ENCODE measurements around the gene ADARB1.

The ADARB1 gene

DNA sequence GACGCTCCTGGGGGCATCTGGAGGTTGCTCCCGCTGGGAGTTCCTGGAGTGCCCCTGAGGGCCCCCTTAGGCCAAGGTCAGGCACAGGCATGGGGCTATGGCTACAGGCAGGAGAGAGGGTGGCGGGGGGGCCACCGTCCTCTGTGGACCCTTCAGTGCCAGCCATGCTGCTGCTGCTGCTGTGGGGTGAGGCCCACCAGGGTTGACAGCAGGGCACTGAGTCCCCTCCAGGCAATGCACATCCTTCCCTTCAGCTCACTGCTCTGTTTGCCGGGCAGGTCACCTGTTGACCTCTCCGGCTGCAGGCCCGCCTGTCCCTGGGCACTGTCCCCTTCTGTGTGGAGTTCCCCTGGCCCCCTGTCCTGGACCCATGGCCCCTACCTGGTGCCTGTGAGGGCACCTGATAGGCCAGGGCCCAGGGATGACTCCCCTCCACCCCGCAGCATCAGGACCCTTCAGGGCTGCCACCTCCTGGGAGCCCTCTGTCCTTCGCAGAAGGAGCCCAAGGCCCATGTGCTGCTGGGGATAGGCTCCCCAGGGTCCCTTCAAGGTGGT is 34.1 kb upstream of the ADARB1 start:
- DNase-seq = no peak

DNA sequence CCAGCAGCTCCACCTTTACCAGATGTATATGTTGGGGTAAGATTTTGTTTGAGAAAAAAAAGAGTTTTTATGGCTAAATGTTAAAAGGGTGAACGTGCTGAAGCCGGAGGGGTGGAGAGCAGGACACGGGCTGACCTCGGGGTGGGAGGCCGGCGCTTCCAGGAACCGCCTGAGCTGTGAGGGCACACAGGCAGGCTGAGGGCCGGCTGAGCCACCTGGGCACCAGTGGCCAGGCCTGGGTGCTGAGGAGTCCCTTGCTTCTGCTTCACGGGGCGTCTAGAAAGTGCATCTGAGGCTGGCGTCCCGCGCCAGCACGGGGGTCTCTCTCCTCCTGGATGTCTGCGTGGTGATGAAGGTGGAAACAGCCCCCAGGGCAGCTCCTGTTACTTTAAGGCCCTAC is 33.6 kb upstream of the ADARB1 start:
- no peak for DNase-seq

DNA sequence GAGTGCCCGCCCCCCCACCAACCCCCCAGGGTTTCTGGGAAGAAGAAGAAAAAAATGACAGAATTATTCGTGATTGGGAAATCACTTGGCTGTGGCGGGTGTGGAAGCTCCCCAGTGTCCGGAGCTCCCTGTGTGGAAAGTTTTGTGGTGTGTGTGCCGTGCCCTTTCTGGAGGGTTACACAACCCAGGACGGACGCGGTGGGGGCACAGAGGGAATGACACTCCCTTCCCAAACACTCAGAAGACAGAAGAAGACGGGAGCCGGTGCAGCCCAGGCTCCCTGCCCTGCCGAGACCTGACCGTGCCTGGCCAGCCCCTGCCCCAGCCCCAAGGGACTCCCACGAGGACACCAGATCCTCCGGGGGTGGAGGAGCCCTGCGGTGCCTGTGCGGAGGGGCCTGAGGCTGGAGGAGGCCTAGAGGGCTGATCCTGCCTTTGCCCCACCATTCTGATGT is 33.0 kb upstream of the ADARB1 start:
- DNase-seq = peak; percentile 89

DNA sequence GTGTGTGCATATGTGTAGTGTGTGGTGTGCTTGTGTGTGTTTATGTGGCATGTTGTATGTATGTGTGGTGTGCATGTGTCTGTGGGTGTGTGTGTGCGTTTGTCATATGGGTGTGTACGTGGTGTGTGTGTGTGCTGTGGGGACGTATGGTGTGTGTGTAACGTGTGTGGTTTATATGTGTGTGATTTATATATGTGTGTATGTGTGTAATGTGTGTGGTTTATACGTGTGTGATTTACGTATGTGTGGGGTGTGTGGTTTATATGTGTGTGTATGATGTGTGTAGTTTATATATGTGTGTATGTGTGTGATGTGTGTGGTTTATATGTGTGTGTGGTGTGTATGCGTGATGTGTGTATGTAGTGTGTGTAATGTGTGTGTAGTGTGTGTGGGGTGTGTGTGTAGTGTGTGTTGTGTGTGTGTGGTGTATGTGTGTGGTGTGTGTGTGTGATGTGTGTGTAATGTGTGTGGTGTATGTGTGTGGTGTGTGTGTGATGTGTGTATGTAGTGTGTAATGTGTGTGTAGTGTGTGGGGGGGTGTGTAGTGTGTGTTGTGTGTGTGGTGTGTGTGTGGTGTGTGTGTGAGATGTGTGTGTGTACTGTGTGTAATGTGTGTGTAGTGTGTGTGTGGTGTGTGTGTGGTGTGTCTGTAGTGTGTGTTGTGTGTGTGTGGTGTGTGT is 32.3 kb upstream of the ADARB1 start:
- DNase-seq = no peak

DNA sequence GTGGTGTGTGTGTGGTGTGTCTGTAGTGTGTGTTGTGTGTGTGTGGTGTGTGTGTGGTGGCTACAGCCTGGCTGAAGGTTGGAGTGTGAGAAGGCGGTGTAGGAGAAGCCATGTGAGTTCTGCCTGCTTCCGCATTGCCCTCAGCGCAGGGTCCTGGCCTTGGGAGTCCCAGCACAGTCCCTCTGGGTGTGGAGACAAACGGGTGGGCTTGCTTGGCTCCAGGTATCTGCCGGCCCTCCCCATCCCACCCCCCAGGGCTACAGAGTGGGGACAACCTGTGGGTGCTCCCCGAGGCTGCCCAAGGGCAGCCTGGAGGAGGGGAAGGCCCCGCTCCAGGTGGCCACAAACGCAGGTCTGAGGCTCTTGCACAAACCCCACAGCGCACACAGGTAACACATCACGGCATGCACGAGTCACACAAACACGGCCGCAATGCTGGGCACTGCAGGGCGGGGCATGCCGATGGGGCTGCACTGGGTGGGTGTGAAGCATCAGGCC is 31.7 kb upstream of the ADARB1 start:
- DNase-seq = no peak

DNA sequence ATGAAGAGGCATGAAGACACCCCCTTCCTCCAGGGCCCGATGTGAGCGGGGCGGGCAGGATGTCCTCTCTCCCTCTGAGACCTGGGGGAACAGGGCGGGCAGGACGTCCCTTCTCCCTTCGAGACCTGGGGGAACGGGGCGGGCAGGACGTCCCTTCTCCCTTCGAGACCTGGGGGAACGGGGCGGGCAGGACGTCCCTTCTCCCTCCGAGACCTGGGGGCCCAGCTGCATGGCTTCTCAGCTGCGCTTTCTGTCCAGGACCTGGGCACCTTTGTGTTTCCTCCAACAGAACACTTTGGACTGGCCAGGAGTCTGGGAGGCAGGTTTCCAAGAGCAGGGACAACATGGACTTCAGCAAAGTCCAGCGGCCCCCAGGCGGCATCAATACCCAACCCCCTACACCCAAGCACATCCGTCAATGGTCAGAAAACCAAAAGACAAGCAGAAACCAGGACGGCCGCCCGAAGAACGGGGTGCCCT is 30.8 kb upstream of the ADARB1 start:
- DNase-seq = no peak

DNA sequence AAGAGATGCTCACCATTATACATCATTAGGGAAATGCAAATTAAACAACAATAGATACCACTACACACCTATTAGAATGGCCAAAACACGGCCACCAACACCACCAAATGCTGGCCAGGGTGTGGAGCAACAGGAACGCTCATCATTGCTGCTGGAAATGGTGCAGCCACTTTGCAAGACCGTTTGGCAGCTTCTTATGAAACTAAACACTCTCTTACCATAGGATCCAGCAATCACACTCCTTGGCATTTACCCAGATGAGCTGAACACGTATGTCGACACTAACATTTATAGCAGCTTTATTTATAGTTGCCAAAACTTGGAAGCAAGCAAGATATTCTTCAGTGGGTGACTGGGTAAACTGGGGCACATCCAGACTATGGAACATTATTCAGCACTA is 28.9 kb upstream of the ADARB1 start:
- no peak for DNase-seq

DNA sequence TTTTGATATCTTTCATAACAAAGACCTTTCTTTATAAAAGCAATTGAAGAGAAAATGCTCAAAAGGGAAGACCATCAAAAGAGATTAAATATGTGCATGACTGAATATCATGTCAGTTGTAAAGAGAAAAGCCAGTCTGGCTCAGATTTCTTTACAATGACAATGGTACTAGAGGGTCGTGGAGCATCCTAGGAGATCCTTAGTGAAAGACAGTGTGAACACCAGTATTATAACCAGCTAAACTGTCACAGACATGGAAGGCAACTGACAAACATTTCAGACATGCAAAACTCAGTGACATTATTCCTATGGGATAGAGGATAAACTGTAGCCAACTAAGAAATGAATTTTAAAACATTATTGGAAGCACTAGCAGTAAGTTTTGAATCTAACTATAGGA is 27.1 kb upstream of the ADARB1 start:
- no peak for DNase-seq

DNA sequence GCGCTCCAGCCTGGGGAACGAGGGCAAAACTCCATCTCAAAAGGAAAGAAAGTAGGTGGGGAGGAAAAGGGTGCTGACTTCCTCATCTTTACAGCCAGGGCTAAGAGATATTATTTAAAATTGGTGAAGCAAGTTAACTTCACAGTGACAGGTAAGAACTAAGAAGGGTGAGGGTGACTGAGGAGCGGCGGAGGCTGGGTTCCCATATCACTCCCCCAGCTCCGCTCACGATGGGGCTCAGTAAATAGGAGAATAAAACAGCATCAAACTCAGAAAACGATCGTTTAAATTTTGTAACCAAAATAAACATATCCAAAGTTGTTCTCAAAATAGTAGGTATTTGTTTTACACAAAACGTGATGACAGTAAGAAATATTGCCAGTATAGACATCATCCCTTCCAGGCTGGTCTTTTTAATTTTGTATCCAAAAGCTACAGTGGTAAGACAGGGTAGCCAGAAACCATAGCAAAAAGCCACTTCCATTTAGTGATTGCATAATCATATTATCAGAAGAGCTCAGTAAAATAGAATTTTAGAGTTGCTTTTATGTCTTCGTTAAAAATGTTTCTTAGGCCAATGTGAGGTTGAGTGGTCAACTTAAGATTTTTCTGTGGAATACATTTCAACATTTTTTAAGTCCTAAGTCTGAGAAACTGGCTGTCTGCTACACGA is 26.2 kb upstream of the ADARB1 start:
- no peak for DNase-seq

DNA sequence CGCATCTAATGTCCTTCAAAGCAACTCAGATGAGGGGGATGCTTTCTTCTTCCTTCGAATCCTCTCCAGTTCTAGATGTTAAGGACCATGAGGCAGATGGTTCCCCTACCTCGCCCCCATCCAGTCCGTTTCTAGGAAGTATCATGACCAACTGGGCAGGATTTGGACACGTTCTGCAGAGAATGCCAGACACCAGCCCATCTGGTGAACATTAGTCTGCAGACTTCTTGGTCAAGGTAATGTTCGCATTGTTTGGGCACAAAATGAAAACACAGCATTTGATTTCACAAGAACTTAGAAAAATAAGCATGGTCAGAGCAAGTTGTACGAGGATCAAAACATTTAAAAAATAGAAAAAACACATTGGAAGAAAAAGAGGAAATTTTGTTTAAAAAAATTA is 25.4 kb upstream of the ADARB1 start:
- DNase-seq = no peak

DNA sequence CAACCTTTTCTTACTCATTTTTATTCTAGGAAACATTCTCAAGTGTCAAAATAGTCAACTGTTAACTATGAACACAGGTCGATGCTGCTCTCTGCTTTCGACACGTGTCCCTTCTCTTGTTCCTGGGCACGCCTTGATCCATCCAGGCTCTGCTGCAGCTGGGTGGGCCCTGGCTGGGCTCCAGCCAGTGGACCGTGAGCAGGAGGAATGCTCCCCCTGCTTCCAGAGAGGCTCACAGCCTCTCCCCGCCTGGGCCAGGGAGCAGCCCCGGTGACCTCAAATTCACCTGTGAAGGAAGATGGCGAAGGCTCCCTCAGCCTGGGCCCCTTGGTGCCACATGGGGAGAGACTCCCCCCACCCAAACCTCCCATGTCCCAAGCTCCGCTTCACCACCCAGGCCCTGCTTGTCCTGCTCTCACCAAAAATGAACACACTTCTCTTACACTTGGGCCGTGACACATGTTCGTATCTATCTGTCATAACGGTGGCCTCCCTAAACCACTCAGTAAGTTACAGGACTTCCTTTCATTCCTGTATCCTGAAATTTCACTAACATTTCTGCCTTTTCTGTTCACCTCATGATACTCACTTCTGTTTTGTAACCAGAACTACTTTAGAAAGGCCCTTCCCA is 24.6 kb upstream of the ADARB1 start:
- DNase-seq = no peak

DNA sequence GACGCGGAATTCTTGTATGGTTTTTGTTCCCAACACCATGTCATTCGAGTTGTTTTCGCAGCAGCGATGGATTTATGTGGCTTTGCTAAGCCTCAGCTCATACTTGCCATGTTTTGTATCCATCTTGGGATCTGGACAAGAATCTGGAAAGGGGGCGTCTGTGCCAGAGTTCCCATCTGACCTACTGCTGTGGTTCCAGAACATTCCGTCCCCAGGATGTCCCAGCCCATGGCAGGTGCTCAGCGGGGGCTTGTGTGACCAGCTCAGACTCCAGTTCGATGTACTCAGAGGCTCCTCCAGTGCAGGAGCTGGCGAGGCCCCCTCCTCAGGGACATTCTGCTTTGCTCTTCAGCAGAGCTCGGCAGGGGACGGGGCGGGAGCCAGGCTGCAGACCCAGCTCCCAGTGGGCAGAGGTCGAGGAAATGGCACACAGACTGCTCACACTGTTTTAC is 24.0 kb upstream of the ADARB1 start:
- no peak for DNase-seq

DNA sequence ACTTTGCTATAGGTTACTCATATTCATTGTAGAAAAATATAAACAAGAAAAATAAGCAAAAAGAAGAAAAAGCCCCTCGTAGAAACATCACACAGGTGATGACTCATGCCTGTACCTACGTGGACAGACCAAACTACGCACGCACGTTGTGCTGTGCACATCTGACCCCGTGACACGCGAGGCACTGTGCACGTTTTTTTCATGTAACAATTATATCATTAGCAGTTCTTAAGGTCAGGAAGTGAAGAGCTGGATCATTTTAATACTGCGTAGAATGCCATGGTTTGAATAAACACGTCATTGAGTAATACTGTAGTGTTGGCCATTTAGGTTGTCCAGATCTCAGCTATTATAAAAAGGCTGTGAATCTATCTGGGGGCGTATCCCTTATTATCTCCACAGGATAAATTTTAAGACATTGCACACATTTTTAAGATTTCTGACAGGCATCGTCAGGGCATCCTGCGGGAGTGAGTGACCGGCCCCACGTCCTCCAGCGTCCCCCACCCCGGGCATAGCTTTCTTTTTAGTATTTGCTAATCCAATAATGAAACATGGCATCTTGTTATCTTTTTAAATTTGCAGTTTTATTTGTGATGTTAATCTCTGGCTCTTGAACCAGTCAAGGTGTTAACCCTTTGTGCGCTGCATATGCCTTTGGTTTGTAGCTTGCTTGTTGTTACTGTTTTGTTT is 23.4 kb upstream of the ADARB1 start:
- DNase-seq = no peak

DNA sequence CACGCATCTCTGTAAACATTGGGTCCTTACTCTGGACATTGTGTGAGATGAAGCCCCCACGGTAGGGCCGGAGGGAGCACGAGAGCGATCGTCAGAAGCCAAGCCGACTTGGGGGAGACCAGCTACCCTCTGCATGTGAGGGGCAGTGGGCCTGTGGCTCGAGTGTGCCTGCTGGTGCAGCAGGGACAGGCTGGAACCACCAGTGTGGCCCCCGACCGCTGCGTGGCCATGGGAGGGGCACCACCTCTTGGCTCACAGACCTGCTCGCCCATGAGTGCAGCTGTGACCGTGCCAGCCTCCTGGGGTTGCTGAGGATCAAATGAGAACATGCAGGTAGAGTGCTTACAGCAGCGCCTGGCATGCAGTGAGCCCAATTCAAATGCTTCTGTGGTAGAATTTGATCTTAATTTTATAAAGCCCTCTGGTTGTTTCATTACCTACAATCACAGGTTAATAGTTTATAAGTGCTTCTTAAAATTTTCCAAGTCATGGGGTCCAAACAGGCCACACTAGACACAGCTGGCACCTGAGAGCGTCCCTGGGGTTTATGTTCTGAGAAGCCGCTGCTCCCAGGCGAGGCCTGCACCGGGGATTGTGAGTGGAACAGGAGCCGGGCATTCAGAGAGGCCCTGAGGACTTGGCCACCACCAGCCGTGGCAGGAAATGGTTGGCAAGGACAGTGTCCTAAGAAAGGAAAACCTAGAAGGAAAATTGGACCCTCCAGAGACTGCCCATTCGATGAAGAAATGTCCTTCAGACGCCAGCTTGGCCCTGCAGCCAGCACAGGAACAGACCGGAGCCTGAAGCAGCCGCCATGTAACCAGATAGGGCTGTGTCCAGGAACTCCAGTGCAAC is 22.6 kb upstream of the ADARB1 start:
- DNase-seq = no peak

DNA sequence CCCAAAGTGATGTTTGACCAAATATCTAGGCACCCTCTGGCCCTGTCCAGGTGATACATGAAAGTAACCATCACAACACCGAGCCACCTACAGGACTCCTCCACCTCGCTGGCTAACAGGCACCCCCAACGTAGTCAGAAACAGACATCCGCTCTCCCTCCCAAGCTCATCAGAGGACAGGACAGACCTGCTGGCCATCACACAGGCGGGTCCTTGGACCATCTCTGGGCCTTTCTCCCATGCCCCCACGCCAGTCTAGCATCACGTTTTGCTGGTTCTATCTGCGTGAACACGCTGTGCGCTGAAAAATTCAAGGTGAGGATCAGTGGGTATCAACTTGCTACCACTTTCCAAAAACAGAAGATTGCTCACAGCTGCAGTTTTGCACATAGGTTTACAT is 21.4 kb upstream of the ADARB1 start:
- DNase-seq = no peak

DNA sequence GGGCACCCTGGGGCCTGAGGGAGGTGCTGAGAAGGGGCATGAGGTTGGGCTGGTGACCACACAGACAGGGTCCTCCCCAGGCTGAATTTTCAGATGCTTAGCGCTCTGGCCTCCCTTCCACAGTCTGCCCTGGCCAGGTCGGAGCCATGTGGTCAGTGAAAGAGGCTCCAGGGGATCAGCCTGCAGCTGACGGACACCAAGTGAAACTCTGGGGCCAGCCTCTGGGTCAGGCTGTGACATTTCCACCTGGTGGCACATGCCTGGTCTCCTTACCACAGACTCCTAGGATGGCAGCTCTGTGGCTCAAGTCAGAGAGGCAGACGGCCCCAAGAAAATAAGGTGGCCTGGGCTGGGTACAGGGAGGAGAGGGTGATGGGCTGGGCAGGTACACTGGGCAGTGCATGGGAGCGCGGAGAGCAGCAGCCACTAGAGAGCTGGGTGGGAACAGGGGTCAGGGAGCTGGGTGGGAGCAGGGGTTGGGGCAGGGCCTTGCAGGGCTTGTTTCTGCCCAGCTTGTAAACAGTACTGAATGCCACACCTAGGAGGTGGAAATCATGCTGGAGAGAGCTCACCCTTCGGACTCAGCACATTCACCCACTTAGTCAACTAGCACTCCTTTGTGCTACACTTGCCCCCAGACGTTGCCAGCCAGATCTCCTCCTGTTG is 20.7 kb upstream of the ADARB1 start:
- DNase-seq = no peak

DNA sequence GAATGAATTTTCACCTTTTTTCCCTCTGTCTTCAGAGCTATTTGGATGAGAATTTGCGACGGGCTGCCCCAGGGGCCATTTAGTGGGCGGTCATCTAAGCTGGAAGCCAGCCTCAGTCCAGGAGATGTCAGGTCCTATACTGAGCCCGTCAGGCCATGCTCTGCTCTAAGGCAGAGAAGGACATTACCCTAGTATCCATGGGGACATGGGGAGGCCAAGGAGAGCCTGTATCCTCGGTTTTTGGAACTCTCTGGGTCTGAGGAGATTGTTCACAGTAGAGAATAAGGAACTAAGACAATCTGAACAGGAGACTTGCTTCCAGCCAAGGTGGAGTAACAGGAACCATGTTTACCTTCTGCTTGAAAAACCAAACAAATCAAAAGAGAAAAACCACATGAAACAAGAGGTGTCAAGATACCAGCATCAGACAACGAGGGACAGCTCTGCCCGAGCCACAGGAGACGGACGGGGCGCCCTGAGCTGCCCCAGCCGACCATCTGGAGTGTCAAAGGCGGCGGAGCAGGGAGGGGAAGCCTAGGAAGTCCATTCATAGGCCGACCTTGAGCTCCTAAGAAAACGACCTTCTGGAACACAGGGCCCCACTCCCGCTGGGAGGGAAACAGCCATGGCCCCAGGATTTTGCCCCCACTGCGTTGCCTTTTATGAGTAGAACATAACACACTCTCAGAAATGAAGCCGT is 20.0 kb upstream of the ADARB1 start:
- DNase-seq = no peak

DNA sequence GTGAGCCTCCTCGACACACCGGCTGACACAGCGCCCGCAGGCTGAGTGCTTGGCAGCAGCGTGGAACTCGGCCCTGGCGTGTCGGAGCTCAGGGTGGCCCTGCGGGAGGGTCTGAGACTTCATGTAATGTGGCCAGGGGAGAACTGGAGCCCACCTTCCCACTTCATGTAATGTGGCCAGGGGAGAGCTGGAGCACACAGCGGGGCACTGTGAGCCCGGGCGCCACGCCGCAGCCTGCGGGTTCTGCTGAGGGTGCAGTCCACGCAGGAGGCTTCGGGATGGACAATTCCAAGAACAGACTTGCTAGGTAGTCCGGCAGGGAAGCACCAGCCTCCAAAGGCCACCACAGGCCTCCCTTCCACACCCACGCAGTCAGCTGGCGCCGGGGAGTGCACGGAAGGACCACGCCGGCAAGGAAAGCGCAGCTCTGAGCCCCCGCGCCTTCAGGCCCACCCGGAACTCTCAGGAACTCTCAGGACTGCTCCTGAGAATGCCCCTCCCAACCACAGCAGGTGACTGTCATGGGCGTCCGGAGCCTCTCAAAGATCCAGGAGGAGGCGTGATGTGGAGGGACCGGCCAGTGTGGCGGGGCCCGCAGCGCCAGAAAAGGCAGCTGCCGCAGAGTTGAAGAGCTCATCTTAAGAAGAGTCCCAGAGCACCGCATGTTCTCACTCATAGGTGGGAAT is 19.3 kb upstream of the ADARB1 start:
- DNase-seq = no peak

DNA sequence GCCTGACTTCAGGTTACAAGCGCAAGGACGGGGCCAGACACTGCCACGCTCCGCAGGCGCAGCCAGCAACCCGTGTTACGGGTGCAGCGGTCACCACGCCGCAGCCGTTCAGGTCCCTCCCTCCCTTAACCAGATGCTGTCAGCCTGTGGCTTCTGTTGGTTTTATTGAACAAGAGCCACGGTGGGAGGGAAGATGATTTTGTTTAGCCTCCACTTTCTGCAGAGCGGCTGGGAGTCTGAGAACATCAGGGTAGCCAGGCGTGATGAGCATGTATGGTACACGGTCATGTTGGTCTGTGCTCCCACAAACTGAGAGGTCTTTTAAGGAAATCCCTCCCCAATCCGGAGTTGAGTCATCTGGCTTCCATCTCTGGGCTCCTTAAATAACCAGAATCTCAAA is 18.5 kb upstream of the ADARB1 start:
- DNase-seq = no peak

DNA sequence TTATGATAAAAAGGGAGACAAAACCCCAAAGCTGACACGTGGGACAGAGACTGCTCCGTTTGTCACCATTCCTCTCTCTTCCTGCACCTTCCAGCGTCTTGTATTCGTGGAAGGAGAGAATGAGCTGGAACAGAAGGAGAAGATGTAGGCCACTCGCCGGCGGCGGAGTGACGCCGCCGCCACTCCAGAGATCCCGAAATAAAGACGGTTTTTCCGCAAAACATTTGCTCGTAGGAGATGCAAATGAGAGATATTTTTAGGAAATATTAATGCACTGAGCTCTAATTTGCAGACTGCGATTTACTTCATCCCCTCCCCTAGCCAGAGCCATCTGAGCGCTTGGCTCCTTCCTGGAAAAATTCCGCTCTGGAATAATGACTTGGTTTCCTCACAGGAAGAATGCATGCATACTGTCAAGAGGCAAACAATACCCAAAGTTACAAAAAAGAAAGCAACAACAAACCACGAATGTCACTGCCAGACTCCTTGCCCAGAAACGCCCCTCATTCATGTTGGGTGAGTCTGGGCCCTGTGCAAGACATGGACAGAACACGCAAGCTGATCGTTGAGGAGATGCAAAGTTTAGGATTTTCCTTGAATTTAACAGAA is 18.0 kb upstream of the ADARB1 start:
- DNase-seq = no peak

Data from inflammatory macrophage treated with lipopolysaccharide for 4 hours (primary cell).